WTC11 (cell line): ENCODE data around the gene CACNA1C. TPM values are rescaled to one million over a fixed set of nuclear protein-coding genes. Genes with fewer than 3 reads are reported as not detected.

Source experiments
- ATAC-seq: fragments of 200-7000 bp; cut with Tn5 transposase; 2 replicates; pipeline ENCODE4 v1.10.0; 2021; ENCODE audit warnings: mild to moderate bottlenecking, moderate library complexity
- CTCF ChIA-PET: fragments of 300-600 bp; sonication (Branson Sonifier 250); formaldehyde crosslinking; loops from one replicate; lab custom pipeline; 2021; ENCODE audit warnings: antibody characterized with exemption; lab: Charles Lee
- POLR2A ChIA-PET: fragments of 350-600 bp; sonication (Branson Sonifier 250); formaldehyde crosslinking; loops from one replicate; lab custom pipeline; 2021; ENCODE audit warnings: antibody characterized with exemption; lab: Charles Lee
- DNase-seq: peaks from one replicate; pipeline ENCODE4 v3.0.0; 2021; ENCODE audit warnings: low spot score
- H3K27ac Mint-ChIP-seq: 2 replicates; pipeline ENCODE4 v1.8.0; 2021; ENCODE audit warnings: mixed read lengths
- H3K27me3 Mint-ChIP-seq: 2 replicates; pipeline ENCODE4 v1.8.0; 2021; ENCODE audit warnings: low read depth, mild to moderate bottlenecking, moderate library complexity, mixed read lengths
- H3K36me3 Mint-ChIP-seq: 2 replicates; pipeline ENCODE4 v1.8.0; 2021; ENCODE audit warnings: mixed read lengths
- H3K4me1 Mint-ChIP-seq: 2 replicates; pipeline ENCODE4 v1.8.0; 2022; ENCODE audit warnings: mixed read lengths
- H3K4me3 Mint-ChIP-seq: 2 replicates; pipeline ENCODE4 v1.8.0; 2021; ENCODE audit warnings: mild to moderate bottlenecking, moderate library complexity, mixed read lengths
- H3K9me3 Mint-ChIP-seq: 2 replicates; pipeline ENCODE4 v1.8.0; 2021; ENCODE audit warnings: mixed read lengths
- ATF3 ChIP-seq: sonication (generic); formaldehyde crosslinking; conservative IDR thresholded peaks from 2 replicates; pipeline ENCODE4 v1.8.1; 2022; ENCODE audit warnings: mild to moderate bottlenecking, missing genetic modification reagents
- E2F1 ChIP-seq: sonication (generic); formaldehyde crosslinking; IDR thresholded peaks from 2 replicates; pipeline ENCODE4 v1.8.0; 2022; ENCODE audit warnings: mild to moderate bottlenecking, missing genetic modification reagents
- E2F4 ChIP-seq: sonication (generic); formaldehyde crosslinking; IDR thresholded peaks from 2 replicates; pipeline ENCODE4 v1.8.1; 2022; ENCODE audit warnings: low read depth, mild to moderate bottlenecking, moderate library complexity, missing genetic modification reagents, borderline replicate concordance
- E2F5 ChIP-seq: sonication (generic); formaldehyde crosslinking; IDR thresholded peaks from 2 replicates; pipeline ENCODE4 v1.8.1; 2022; ENCODE audit warnings: mild to moderate bottlenecking, moderate library complexity, missing genetic modification reagents
- ELF4 ChIP-seq: sonication (generic); formaldehyde crosslinking; IDR thresholded peaks from 2 replicates; pipeline ENCODE4 v1.8.1; 2022; ENCODE audit warnings: low read depth, mild to moderate bottlenecking, moderate library complexity, missing genetic modification reagents
- ERG ChIP-seq: fragments of 250-450 bp; sonication (Bioruptor Pico); IDR thresholded peaks from 2 replicates; pipeline ENCODE4 v1.8.0; 2021; ENCODE audit warnings: mild to moderate bottlenecking
- FOXJ3 ChIP-seq: sonication (generic); formaldehyde crosslinking; IDR thresholded peaks from 2 replicates; pipeline ENCODE4 v1.9.0; 2021; ENCODE audit warnings: missing genetic modification reagents, mild to moderate bottlenecking, borderline replicate concordance
- HMGA2 ChIP-seq: fragments of 250-450 bp; sonication (Bioruptor Pico); IDR thresholded peaks from 2 replicates; pipeline ENCODE4 v1.4.0; 2021; ENCODE audit warnings: mild to moderate bottlenecking, moderate library complexity
- MLX ChIP-seq: sonication (generic); formaldehyde crosslinking; IDR thresholded peaks from 2 replicates; pipeline ENCODE4 v1.8.1; 2023; ENCODE audit warnings: mild to moderate bottlenecking, missing genetic modification reagents, moderate library complexity
- NFE2L1 ChIP-seq: sonication (generic); formaldehyde crosslinking; IDR thresholded peaks from 2 replicates; pipeline ENCODE4 v1.8.1; 2023; ENCODE audit warnings: missing genetic modification reagents
- PRDM15 ChIP-seq: sonication (generic); formaldehyde crosslinking; IDR thresholded peaks from 2 replicates; pipeline ENCODE4 v1.8.0; 2022; ENCODE audit warnings: missing genetic modification reagents
- PRRX2 ChIP-seq: fragments of 250-450 bp; sonication (Bioruptor Pico); IDR thresholded peaks from 2 replicates; pipeline ENCODE4 v1.8.0; 2021; ENCODE audit warnings: mild to moderate bottlenecking
- USF2 ChIP-seq: sonication (generic); formaldehyde crosslinking; IDR thresholded peaks from 2 replicates; pipeline ENCODE4 v1.8.1; 2023; ENCODE audit warnings: mild to moderate bottlenecking, missing genetic modification reagents, moderate library complexity
- ZNF423 ChIP-seq: fragments of 250-450 bp; sonication (Bioruptor Pico); IDR thresholded peaks from 2 replicates; pipeline ENCODE4 v2.1.2; 2022; ENCODE audit warnings: mild to moderate bottlenecking, moderate library complexity
- ZNF425 ChIP-seq: fragments of 250-450 bp; sonication (Bioruptor Pico); conservative IDR thresholded peaks from 2 replicates; pipeline ENCODE4 v1.9.0; 2021; ENCODE audit warnings: mild to moderate bottlenecking
- ZNF671 ChIP-seq: fragments of 250-450 bp; sonication (Bioruptor Pico); IDR thresholded peaks from 2 replicates; pipeline ENCODE4 v1.8.0; 2021; ENCODE audit warnings: mild to moderate bottlenecking
- ZSCAN18 ChIP-seq: fragments of 250-450 bp; sonication (Bioruptor Pico); IDR thresholded peaks from 2 replicates; pipeline ENCODE4 v2.1.2; 2022; ENCODE audit warnings: mild to moderate bottlenecking, moderate library complexity
- total RNA-seq: library from RNA; stranded (reverse); gene quantifications from 3 replicates; pipeline ENCODE4 v1.2.3, GENCODE V29; 2021

Gene CACNA1C
- total RNA-seq, 1 experiment from 2014 or later: 1.7 TPM

GRCh38 chr12:2536724-2537123, 483.9 kb downstream of the CACNA1C start:
- H3K4me1 Mint-ChIP-seq: peaks cover 15% of the 10 kb centered on the region
- DNase-seq: no peak
- H3K27me3 Mint-ChIP-seq: no peaks in the 10 kb centered on the region
- ChIA-PET POLR2A (no interaction called here), CTCF (interaction anchor here (0.6 kb wide), 1 partner anchor 1543 kb away, joined by 4 read pairs; no protein-coding TSS in a partner anchor)
- ATAC-seq: no peak
- TF ChIP-seq E2F4 (CRISPR knock-in tag): no peak
- no peak overlapping the region for H3K4me3 Mint-ChIP-seq
- no peaks in the 10 kb centered on the region for H3K36me3 Mint-ChIP-seq
- H3K27ac Mint-ChIP-seq: no peak overlapping the region
- no peaks in the 10 kb centered on the region for H3K9me3 Mint-ChIP-seq

GRCh38 chr12:2537868-2538541, 485.2 kb downstream of the CACNA1C start:
- H3K4me3 Mint-ChIP-seq: no peak overlapping the region

More at GRCh38 chr12:2537868-2538541, 485.2 kb downstream of the CACNA1C start:
- TF ChIP-seq MLX (CRISPR knock-in tag) (no peak), ZNF423 (CRISPR knock-in tag) (no peak), USF2 (CRISPR knock-in tag) (no peak), ERG (CRISPR knock-in tag) (no peak), ATF3 (CRISPR knock-in tag) (no peak), PRRX2 (CRISPR knock-in tag) (no peak), HMGA2 (CRISPR knock-in tag) (no peak), FOXJ3 (CRISPR knock-in tag) (no peak), E2F5 (CRISPR knock-in tag) (no peak), ZNF671 (no peak), PRDM15 (CRISPR knock-in tag) (no peak), E2F1 (CRISPR knock-in tag) (no peak), ZSCAN18 (CRISPR knock-in tag) (no peak), NFE2L1 (CRISPR knock-in tag) (no peak), ELF4 (CRISPR knock-in tag) (no peak), ZNF425 (CRISPR knock-in tag) (no peak)
- TF ChIP-seq, all 79 proteins: peak for 0
- Mint-ChIP-seq H3K36me3 (no peaks in the 10 kb centered on the region), H3K9me3 (no peaks in the 10 kb centered on the region), H3K4me1 (peaks cover 2% of the 10 kb centered on the region), H3K27ac (no peak overlapping the region), H3K27me3 (no peaks in the 10 kb centered on the region)
- DNase-seq (no peak), ATAC-seq (no peak)
- ChIA-PET CTCF (no interaction called here), POLR2A (interaction anchor here (0.6 kb wide), 1 partner anchor 33 kb away, joined by 10 read pairs; no protein-coding TSS in a partner anchor)
